Activated CD4-positive, alpha-beta memory T cell treated with anti-CD3 and anti-CD28 coated beads, Interleukin-2, amount 10 ng/mL, durations not matched to agents 7 days and 5 days (primary cell): ENCODE measurements around the gene GUCA1C. TPM values are rescaled to one million over a fixed set of nuclear protein-coding genes. Genes with fewer than 3 reads are reported as not detected.

ENCODE experiments used
- CTCF ChIA-PET: fragments of 350-600 bp; sonication (Branson Sonifier 250); formaldehyde crosslinking; loops from one replicate; lab custom pipeline; 2021; ENCODE audit warnings: antibody characterized with exemption, inconsistent platforms; lab: Charles Lee
- POLR2A ChIA-PET: fragments of 350-600 bp; sonication (Branson Sonifier 250); formaldehyde crosslinking; loops from one replicate; lab custom pipeline; 2021; ENCODE audit warnings: antibody characterized with exemption; lab: Charles Lee
- DNase-seq: peaks from one replicate; pipeline ENCODE4 v3.0.0-alpha.2; 2020
- H3K27ac Mint-ChIP-seq: one replicate; pipeline ENCODE4 v1.8.0; 2021; ENCODE audit warnings: mild to moderate bottlenecking, mixed read lengths
- H3K27me3 Mint-ChIP-seq: one replicate; pipeline ENCODE4 v1.8.0; 2021; ENCODE audit warnings: mixed read lengths
- H3K36me3 Mint-ChIP-seq: one replicate; pipeline ENCODE4 v1.8.0; 2021; ENCODE audit warnings: low read depth, mixed read lengths
- H3K4me1 Mint-ChIP-seq: one replicate; pipeline ENCODE4 v1.8.0; 2021; ENCODE audit warnings: mixed read lengths
- H3K4me3 Mint-ChIP-seq: one replicate; pipeline ENCODE4 v1.8.0; 2021; ENCODE audit warnings: mild to moderate bottlenecking, mixed read lengths
- H3K9me3 Mint-ChIP-seq: one replicate; pipeline ENCODE4 v1.8.0; 2021; ENCODE audit warnings: mixed read lengths
- total RNA-seq, 2 experiments: library from RNA; stranded (reverse); gene quantifications; one replicate each; pipeline ENCODE4 v1.2.3, GENCODE V29; 2021

Gene GUCA1C
- total RNA-seq, 2 experiments from 2014 or later = not detected

- no peaks in the 10 kb centered on the region for H3K9me3 Mint-ChIP-seq
- DNase-seq = no peak
- CTCF ChIA-PET = interaction anchor here (1.0 kb wide), 1 partner anchor 77 kb away, joined by 3 read pairs; no protein-coding TSS in a partner anchor
- POLR2A ChIA-PET = no interaction called here
- H3K4me1 Mint-ChIP-seq = no peaks in the 10 kb centered on the region
- H3K4me3 Mint-ChIP-seq = no peak overlapping the region
- H3K27me3 Mint-ChIP-seq = peaks cover 2% of the 10 kb centered on the region
- no peaks in the 10 kb centered on the region for H3K36me3 Mint-ChIP-seq
- no peak overlapping the region for H3K27ac Mint-ChIP-seq
Observed at GRCh38 chr3:108946292-108947285, 7.1 kb downstream of the GUCA1C start.

- Mint-ChIP-seq H3K27ac (no peak overlapping the region), H3K36me3 (no peaks in the 10 kb centered on the region), H3K4me3 (no peak overlapping the region), H3K4me1 (no peaks in the 10 kb centered on the region), H3K27me3 (no peaks in the 10 kb centered on the region), H3K9me3 (no peaks in the 10 kb centered on the region)
- POLR2A ChIA-PET = no interaction called here
- DNase-seq = no peak
- CTCF ChIA-PET = no interaction called here
Observed at GRCh38 chr3:108940568-108941263, 13.0 kb downstream of the GUCA1C start.

- ChIA-PET POLR2A (no interaction called here), CTCF (no interaction called here)
- no peaks in the 10 kb centered on the region for H3K9me3 Mint-ChIP-seq
Observed at GRCh38 chr3:108940166-108940565, 13.5 kb downstream of the GUCA1C start.

GRCh38 chr3:108936924-108937689 is 16.6 kb downstream of the GUCA1C start:
- H3K36me3 Mint-ChIP-seq = no peaks in the 10 kb centered on the region
- ChIA-PET CTCF (no interaction called here), POLR2A (no interaction called here)
- H3K4me1 Mint-ChIP-seq = no peaks in the 10 kb centered on the region
- no peak overlapping the region for H3K27ac Mint-ChIP-seq
- peaks cover 1% of the 10 kb centered on the region for H3K27me3 Mint-ChIP-seq
- no peak overlapping the region for H3K4me3 Mint-ChIP-seq
- H3K9me3 Mint-ChIP-seq = no peaks in the 10 kb centered on the region
- DNase-seq = no peak

More at GRCh38 chr3:108940166-108940565, 13.5 kb downstream of the GUCA1C start:
- Mint-ChIP-seq H3K4me3 (no peak overlapping the region), H3K27ac (no peak overlapping the region), H3K27me3 (no peaks in the 10 kb centered on the region), H3K4me1 (no peaks in the 10 kb centered on the region), H3K36me3 (no peaks in the 10 kb centered on the region)
- DNase-seq = no peak

GRCh38 chr3:108931035-108931434 is 22.6 kb downstream of the GUCA1C start:
- no peak overlapping the region for H3K4me3 Mint-ChIP-seq
- CTCF ChIA-PET = no interaction called here
- H3K27me3 Mint-ChIP-seq = peaks cover 25% of the 10 kb centered on the region
- H3K27ac Mint-ChIP-seq = no peak overlapping the region
- no peaks in the 10 kb centered on the region for H3K4me1 Mint-ChIP-seq
- DNase-seq = no peak
- H3K36me3 Mint-ChIP-seq = no peaks in the 10 kb centered on the region
- POLR2A ChIA-PET = no interaction called here
- H3K9me3 Mint-ChIP-seq = no peaks in the 10 kb centered on the region

- Mint-ChIP-seq H3K27ac (no peak overlapping the region), H3K4me1 (peaks cover 11% of the 10 kb centered on the region)
Observed at GRCh38 chr3:108918866-108919265, 34.8 kb downstream of the GUCA1C start.

GRCh38 chr3:108914774-108915641 is 38.7 kb downstream of the GUCA1C start:
- Mint-ChIP-seq H3K27me3 (peaks cover 17% of the 10 kb centered on the region), H3K36me3 (no peaks in the 10 kb centered on the region), H3K9me3 (no peaks in the 10 kb centered on the region), H3K4me1 (peaks cover 14% of the 10 kb centered on the region), H3K4me3 (peak overlapping the region; percentile 19), H3K27ac (peak overlapping the region; percentile 40)
- ChIA-PET POLR2A (interaction anchor here (0.6 to 2.4 kb wide), 10 partner anchors 17 to 781 kb away, joined by 3 to 36 read pairs (median 8); partner anchors contain the start of genes CIP2A, DZIP3 and TRAT1), CTCF (interaction anchor here (0.6 to 5.6 kb wide), 49 partner anchors 8 to 426 kb away, joined by 3 to 98 read pairs (median 5); partner anchors contain the start of genes CIP2A, DZIP3 and TRAT1)
- DNase-seq = peak; percentile 72

More at GRCh38 chr3:108918866-108919265, 34.8 kb downstream of the GUCA1C start:
- Mint-ChIP-seq H3K4me3 (no peak overlapping the region), H3K9me3 (no peaks in the 10 kb centered on the region), H3K27me3 (peaks cover 19% of the 10 kb centered on the region), H3K36me3 (no peaks in the 10 kb centered on the region)
- no peak for DNase-seq
- ChIA-PET POLR2A (no interaction called here), CTCF (interaction anchor here (1.8 kb wide), 1 partner anchor 255 kb away, joined by 5 read pairs; no protein-coding TSS in a partner anchor)

- Mint-ChIP-seq H3K9me3 (no peaks in the 10 kb centered on the region), H3K27ac (no peak overlapping the region), H3K4me3 (no peak overlapping the region), H3K36me3 (no peaks in the 10 kb centered on the region), H3K27me3 (peaks cover 2% of the 10 kb centered on the region), H3K4me1 (peaks cover 12% of the 10 kb centered on the region)
- ChIA-PET POLR2A (no interaction called here), CTCF (no interaction called here)
- no peak for DNase-seq
Observed at GRCh38 chr3:108909799-108910198, 43.9 kb downstream of the GUCA1C start.

- CTCF ChIA-PET = no interaction called here
- Mint-ChIP-seq H3K4me1 (peaks cover 5% of the 10 kb centered on the region), H3K27me3 (peaks cover 2% of the 10 kb centered on the region), H3K36me3 (no peaks in the 10 kb centered on the region), H3K4me3 (no peak overlapping the region), H3K27ac (no peak overlapping the region), H3K9me3 (peaks cover 3% of the 10 kb centered on the region)
- DNase-seq = no peak
- POLR2A ChIA-PET = interaction anchor here (0.8 kb wide), 1 partner anchor 21 kb away, joined by 3 read pairs; no protein-coding TSS in a partner anchor
Observed at GRCh38 chr3:108907194-108907593, 46.5 kb downstream of the GUCA1C start.

- no peaks in the 10 kb centered on the region for H3K27me3 Mint-ChIP-seq
- no peak overlapping the region for H3K4me3 Mint-ChIP-seq
- POLR2A ChIA-PET = no interaction called here
- H3K27ac Mint-ChIP-seq = no peak overlapping the region
- H3K9me3 Mint-ChIP-seq = peaks cover 3% of the 10 kb centered on the region
- H3K36me3 Mint-ChIP-seq = no peaks in the 10 kb centered on the region
- CTCF ChIA-PET = interaction anchor here (1.2 kb wide), 1 partner anchor 16 kb away, joined by 5 read pairs; no protein-coding TSS in a partner anchor
- peaks cover 19% of the 10 kb centered on the region for H3K4me1 Mint-ChIP-seq
- DNase-seq = no peak
Observed at GRCh38 chr3:108899530-108899929, 54.1 kb downstream of the GUCA1C start.

GRCh38 chr3:108897883-108898282 is 55.8 kb downstream of the GUCA1C start:
- CTCF ChIA-PET = interaction anchor here (1.0 to 1.3 kb wide), 2 partner anchors 18 to 80 kb away, joined by 3 to 9 read pairs; no protein-coding TSS in a partner anchor
- Mint-ChIP-seq H3K27me3 (no peaks in the 10 kb centered on the region), H3K9me3 (peaks cover 3% of the 10 kb centered on the region), H3K27ac (no peak overlapping the region), H3K4me1 (peaks cover 19% of the 10 kb centered on the region), H3K4me3 (no peak overlapping the region), H3K36me3 (no peaks in the 10 kb centered on the region)
- DNase-seq = no peak
- POLR2A ChIA-PET = interaction anchor here (1.4 to 1.6 kb wide), 2 partner anchors 17 to 75 kb away, joined by 3 to 4 read pairs; partner anchors contain the start of gene TRAT1
